Left hindlimb (tissue), 1 donor: ENCODE data around the gene EPHB1.
"Not testable (repeated sequence)": the region's sequence is repeated elsewhere in the genome, so short reads cannot be mapped to it uniquely, and the experiment has no call there.

Experiments
- DNase-seq: peaks from one replicate; pipeline ENCODE4 v3.0.0-alpha.2; 2018

Gene EPHB1

DNA sequence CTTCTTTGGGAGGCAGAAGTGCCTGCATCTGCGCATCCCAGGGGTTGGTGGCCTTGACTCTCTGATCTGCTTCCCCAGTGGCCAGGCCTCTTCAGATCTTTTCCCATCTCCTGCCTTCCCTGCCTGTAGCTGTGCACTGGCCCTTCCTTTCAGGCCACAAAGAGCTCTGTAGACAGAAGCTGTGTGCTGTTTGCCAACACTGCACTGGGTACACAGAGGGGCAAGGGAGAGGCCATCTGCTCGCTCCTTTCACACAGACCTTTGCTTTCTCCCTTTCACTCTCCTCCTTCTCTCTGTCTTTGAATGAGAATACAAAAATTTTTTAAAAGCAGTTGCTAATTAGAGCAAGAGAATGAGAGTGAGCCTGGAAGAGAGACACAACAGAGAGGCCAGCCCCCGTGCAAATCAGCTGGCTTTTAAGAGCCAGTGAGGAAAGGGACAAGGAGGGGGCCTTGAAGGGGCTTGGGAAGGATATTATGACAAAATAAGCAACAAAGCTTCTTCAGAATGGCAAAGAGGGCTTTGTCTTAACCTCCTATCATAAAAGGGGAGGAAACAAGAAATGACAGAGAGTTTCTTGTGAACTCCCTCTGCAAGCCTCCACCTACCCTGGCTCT is 170.9 kb downstream of the EPHB1 start:
- DNase-seq = no peak

DNA sequence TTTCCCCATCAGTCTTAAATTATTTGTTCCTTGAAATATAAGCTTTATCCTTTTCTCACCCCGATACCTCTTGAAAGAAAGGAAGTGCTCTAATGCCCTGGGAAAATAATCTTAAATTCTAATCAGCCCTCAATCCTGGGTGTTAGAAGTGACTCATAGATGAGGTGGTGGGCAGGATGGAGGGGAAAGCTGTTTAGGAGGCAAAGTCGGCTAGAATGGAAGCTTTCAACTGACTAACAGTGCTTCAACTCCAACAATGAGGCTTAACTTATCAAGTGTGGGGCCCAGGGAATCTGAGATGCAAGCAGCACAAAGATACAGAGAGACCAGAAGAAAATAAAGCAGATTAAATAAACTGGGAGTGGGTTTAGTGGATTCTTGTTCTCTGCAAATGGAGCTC is 175.8 kb downstream of the EPHB1 start:
- DNase-seq = no peak

- DNase-seq = no peak
These were observed 176.2 kb downstream of the EPHB1 start for GRCh38 chr3:134971306-134971705.

DNA sequence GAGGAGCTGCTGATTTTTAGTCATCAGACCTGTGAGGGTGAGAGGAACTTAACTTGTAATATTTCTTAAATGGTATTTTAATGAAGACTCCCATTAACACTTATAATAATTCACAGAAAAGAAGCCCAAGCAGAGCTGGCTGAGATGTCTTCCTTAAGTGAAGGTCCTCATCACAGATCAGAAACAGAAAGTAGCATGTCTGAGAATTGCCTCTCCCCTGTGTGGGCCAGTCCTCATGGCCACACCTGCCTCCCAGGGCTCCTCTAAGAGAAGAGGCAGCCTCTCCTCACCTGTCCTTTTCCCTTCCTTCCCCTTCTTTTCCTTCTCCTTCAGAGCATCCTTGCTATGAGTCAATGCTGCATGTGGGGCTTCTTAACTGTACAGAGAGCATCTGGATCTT is 176.8 kb downstream of the EPHB1 start:
- DNase-seq = not testable (repeated sequence)

GRCh38 chr3:134972836-134973455 is 177.9 kb downstream of the EPHB1 start:
- no peak for DNase-seq

- no peak for DNase-seq
These were observed 179.6 kb downstream of the EPHB1 start for GRCh38 chr3:134974624-134975023.

- DNase-seq = no peak
These were observed 181.9 kb downstream of the EPHB1 start for GRCh38 chr3:134976948-134977347.

GRCh38 chr3:134978658-134979057 is 183.6 kb downstream of the EPHB1 start:
- no peak for DNase-seq

DNA sequence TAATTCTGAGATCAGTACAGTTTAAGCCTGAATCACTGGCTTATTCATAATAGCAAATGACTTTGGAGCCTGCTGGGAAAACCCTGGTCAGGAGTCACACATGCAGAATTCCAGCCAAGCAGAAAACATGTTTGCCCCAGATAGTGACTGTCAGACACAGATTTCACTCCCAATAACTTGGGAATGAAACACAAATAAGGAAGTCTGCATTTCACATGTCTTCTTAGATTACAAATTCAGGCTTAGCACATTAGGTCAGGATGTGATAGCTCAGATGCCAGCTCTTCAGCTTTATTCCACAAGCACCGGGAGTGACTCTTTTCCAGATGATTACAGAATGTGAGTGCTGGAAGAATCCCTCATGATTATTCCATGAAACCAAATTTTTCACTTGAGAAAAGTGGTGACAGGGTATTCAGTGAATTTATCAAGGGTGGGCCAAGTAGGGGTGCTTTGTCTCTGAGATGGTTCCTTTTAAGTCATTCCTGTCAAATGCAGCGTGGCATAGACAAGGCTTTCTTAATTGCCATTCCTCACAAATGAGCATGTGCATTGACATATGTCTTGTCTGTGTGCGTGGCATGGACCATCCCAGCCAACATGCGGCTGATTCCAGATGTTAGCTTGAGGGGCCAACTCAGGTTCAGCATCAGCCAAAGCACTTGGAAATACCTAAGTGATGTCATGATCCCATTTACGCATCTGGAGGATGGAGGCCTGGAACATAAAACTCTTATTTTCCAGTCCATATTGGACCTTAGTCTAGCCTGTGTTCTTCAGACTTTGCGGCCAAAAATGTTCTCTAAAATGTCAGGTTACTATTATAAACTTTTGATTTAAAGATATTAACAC is 191.0 kb downstream of the EPHB1 start:
- DNase-seq = no peak

- DNase-seq = no peak
These were observed 193.6 kb downstream of the EPHB1 start for GRCh38 chr3:134988666-134989065.

DNA sequence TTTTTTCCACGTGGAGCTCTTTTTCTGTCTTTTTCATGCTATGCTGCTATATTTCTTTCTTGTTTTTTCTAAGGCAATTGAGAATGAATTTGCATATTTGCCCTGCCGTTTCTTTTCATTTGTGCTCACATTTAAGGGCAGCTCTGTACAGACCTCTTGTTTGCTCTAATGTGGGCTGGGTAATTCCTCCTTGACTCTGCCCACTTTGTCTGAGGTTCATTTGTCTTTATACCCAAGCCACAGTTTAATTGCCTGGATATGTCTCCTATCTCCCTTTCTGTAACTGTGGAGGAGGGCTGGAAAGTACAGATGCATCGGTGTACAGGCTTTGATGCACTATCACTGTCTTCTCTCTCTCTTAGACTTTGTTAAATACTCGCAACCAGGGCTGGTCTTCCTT is 195.9 kb downstream of the EPHB1 start:
- no peak for DNase-seq

DNA sequence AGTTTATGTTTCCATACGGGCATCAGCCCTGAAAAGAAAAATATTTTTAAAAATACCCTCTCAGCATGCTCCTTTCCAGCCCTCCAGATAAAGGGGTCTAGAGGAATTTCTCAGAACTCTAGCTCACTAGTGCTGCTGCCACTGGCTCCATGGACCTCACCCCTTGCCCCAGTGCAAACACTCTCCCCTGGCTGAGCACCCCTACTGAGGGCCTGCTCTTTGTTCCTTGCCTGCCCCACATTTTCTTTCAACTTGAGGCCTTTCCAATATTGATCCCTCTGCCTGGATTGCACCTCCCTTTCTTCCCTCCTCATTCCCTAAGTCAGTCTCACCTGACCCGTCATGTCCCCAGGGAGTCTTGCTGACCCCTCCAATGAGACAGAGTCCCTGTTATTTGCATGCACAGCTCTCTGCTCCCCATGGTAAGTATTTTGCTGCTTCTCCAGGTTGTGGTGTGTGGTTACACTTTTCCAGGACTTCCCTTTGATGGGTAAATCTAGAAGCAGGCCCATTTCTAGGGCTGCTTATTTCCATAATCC is 196.5 kb downstream of the EPHB1 start:
- no peak for DNase-seq

GRCh38 chr3:134992180-134992579 is 197.1 kb downstream of the EPHB1 start:
- DNase-seq = no peak

DNA sequence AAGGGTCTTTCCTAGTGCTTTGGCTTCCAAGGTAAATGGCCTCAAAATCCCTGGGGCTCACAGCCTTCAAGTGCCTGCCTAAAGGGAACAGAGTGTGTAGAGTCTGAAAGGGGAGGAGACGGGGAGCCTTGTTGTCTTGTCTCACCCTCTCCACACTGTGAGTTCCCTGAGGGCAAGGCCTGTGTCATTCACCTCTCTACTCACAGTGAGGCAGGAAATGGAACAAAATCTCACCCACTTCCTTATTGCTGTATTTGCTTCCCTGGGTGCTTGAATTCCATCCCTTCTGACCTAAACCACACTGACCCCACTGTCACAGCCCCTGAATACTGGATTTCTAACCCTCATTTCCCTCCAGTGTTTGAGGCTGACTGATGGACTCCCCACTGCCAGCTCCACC is 197.5 kb downstream of the EPHB1 start:
- DNase-seq = no peak

- DNase-seq = no peak
These were observed 198.0 kb downstream of the EPHB1 start for GRCh38 chr3:134993011-134993410.

DNA sequence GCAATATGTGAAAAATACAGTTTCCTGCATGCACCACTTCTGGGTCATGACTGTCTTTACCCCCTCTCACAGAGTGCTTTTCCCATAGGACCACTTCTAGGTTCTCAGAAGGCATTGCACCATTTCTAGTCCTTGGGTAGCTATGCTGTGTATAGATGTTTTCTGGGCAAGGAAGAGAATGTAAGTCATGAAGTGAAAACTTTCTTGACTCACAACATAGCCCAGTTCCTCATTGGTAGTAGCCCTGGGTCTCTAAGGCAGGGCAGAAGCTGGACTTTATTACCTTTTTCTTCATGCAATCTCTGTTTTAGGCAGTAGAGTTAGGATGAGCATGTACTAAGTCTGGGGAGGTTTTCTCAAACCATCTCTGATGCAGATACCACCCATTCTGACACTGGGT is 203.1 kb downstream of the EPHB1 start:
- no peak for DNase-seq

- no peak for DNase-seq
These were observed 203.8 kb downstream of the EPHB1 start for GRCh38 chr3:134998855-134999254.

DNA sequence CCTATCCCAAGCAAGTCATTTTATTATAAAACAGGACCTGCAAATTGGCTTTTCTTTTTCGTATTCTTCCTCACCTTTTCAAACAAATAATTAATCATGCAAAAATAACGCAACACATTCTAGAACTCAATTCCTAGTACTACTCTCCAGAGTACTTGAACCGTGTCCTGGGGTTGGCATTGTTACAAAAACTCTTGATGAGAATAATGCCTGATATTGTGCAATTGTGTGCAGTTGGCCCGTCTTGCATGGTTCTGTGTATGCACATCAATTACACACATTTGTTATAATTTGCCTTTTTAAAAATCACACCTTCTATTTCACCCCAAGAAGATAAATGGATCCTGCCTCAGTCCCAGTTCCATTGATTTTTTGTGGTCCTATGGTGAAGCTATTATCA is 205.4 kb downstream of the EPHB1 start:
- no peak for DNase-seq

GRCh38 chr3:135005616-135006015 is 210.6 kb downstream of the EPHB1 start:
- not testable (repeated sequence) for DNase-seq

GRCh38 chr3:135007607-135008006 is 212.5 kb downstream of the EPHB1 start:
- no peak for DNase-seq

DNA sequence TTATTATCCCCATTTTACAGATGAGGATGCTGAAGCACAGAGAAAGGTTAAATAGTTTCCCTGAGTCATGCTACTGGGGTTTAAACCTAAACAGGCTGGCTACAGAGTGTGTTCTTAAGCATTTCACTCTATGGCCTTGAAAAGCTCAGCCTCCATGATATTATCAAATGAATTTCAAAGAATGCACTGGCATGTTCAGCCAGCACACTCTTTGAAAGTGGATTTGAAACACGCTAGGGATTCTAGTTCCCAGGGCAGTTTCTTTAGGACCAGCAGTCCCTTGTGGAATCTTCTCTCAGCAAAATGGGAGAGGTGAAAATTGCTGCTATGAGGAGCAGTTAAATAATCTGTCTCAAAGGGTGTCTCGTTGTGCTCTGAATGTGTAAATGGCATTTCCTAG is 213.3 kb downstream of the EPHB1 start:
- no peak for DNase-seq

- no peak for DNase-seq
These were observed 214.0 kb downstream of the EPHB1 start for GRCh38 chr3:135009014-135009413.

GRCh38 chr3:135012101-135012500 is 217.0 kb downstream of the EPHB1 start:
- no peak for DNase-seq

DNA sequence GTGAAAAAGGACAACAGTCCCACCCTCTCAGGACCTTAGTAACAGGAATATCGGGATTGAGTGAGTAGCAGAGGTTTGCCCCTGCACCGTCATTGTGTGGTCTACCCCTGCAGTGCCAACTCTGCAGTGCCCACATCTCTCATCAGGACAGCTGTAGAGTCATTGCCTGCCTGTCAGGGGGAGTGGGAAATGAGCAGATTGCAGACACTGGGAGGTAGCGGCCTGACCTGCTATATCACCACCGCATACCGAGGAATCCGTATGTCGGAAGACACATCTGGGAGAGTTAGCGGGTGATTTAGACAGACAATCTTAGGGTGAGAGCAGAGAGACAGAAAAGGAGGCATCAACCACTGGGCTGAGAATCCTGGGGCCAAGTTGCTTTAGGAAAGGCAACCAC is 218.1 kb downstream of the EPHB1 start:
- DNase-seq = no peak
